Upper lobe of right lung (tissue), 1 donor: Measurements from ENCODE around the gene KRT20. TPM values are rescaled to one million over a fixed set of nuclear protein-coding genes. Genes with fewer than 3 reads are reported as not detected.

Source experiments
- ATAC-seq: fragments of 200-7000 bp; cut with Tn5 transposase; one replicate; pipeline ENCODE4 v1.9.1; 2020; ENCODE audit warnings: mild to moderate bottlenecking, moderate library complexity
- DNase-seq: peaks from one replicate; pipeline ENCODE4 v3.0.0-alpha.2; 2020
- H3K27ac ChIP-seq: fragments of 200-600 bp; one replicate; pipeline ENCODE4 v1.8.0; 2022
- H3K27me3 ChIP-seq: fragments of 200-600 bp; one replicate; pipeline ENCODE4 v1.8.0; 2022; ENCODE audit warnings: mild to moderate bottlenecking
- H3K36me3 ChIP-seq: fragments of 200-600 bp; one replicate; pipeline ENCODE4 v1.8.0; 2022
- H3K4me1 ChIP-seq: fragments of 200-600 bp; one replicate; pipeline ENCODE4 v1.8.0; 2022
- H3K4me3 ChIP-seq: fragments of 200-600 bp; one replicate; pipeline ENCODE4 v1.8.0; 2022; ENCODE audit warnings: mild to moderate bottlenecking
- H3K9me3 ChIP-seq: fragments of 200-600 bp; one replicate; pipeline ENCODE4 v1.8.0; 2022
- intact Hi-C: fragments of 100-400 bp; cut with DNase I; formaldehyde crosslinking; loops from one replicate; pipeline ENCODE4 v1.11.0; 2022
- total RNA-seq: library from RNA; stranded (reverse); fragmentation: NEBNext Ultra II Directional; extraction: Animal tissue kit (Norgen Biotek cat#: 25700); gene quantifications from one replicate; pipeline ENCODE4 v1.2.1, GENCODE V29; 2021
- TF ChIP-seq, protein P1 (sequence below): fragments of 200-600 bp; IDR thresholded peaks from one replicate; pipeline ENCODE4 v1.8.0; 2022; ENCODE audit warnings: antibody characterized with exemption
- donor health status: DM: no; HTN: yes; CAD: no; lungs with severe emphysema.

KRT20 gene
- total RNA-seq, 1 donor from 2014 or later = not detected

DNA sequence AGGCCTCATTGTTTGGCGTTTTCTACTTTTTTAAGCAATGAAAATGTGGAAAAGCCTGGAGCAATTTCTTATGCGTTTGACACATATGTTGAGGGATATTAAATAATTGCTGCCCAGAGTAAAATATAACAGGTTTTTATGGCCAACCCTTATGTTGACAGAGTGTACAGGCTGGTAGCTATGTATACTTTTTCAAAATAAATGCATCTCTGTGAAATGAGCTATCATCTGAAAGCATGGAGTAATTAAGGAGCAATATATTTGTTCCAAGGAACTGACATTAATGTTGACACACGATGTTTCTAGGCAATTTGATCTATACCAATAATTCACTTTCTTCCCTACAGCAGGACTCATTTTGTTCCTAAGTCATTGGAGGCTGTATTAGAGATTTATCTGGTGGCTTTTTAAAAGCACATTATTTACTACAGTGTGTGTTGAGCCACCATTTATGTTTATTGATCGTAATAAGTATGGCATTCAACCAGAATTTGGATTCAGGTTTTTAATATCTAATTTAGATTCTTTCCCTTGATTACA lies 11.9 kb upstream of the KRT20 start:
- H3K27me3 ChIP-seq = no peaks in the 10 kb centered on the region
- ATAC-seq = no peak
- H3K9me3 ChIP-seq = no peaks in the 10 kb centered on the region
- H3K36me3 ChIP-seq = no peaks in the 10 kb centered on the region
- no peaks in the 10 kb centered on the region for H3K4me1 ChIP-seq
- no peak overlapping the region for H3K27ac ChIP-seq
- no peak overlapping the region for H3K4me3 ChIP-seq
- TF ChIP-seq, protein P1, sequence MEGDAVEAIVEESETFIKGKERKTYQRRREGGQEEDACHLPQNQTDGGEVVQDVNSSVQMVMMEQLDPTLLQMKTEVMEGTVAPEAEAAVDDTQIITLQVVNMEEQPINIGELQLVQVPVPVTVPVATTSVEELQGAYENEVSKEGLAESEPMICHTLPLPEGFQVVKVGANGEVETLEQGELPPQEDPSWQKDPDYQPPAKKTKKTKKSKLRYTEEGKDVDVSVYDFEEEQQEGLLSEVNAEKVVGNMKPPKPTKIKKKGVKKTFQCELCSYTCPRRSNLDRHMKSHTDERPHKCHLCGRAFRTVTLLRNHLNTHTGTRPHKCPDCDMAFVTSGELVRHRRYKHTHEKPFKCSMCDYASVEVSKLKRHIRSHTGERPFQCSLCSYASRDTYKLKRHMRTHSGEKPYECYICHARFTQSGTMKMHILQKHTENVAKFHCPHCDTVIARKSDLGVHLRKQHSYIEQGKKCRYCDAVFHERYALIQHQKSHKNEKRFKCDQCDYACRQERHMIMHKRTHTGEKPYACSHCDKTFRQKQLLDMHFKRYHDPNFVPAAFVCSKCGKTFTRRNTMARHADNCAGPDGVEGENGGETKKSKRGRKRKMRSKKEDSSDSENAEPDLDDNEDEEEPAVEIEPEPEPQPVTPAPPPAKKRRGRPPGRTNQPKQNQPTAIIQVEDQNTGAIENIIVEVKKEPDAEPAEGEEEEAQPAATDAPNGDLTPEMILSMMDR = no peak
- intact Hi-C loops = no loop called here
- no peak for DNase-seq

GRCh38 chr17:40895106-40895730 lies 10.2 kb upstream of the KRT20 start:
- intact Hi-C loops = no loop called here
- Histone ChIP-seq H3K36me3 (no peaks in the 10 kb centered on the region), H3K9me3 (no peaks in the 10 kb centered on the region), H3K27me3 (no peaks in the 10 kb centered on the region), H3K27ac (no peak overlapping the region), H3K4me3 (no peak overlapping the region), H3K4me1 (no peaks in the 10 kb centered on the region)
- TF ChIP-seq, protein P1 = no peak
- ATAC-seq (no peak), DNase-seq (no peak)

GRCh38 chr17:40888196-40888720 lies 3.2 kb upstream of the KRT20 start:
- TF ChIP-seq, protein P1 = no peak
- ATAC-seq = no peak
- intact Hi-C loops = no loop called here
- no peak for DNase-seq
- Histone ChIP-seq H3K4me1 (no peaks in the 10 kb centered on the region), H3K36me3 (no peaks in the 10 kb centered on the region), H3K27me3 (peaks cover 18% of the 10 kb centered on the region), H3K4me3 (no peak overlapping the region), H3K9me3 (no peaks in the 10 kb centered on the region), H3K27ac (no peak overlapping the region)

DNA sequence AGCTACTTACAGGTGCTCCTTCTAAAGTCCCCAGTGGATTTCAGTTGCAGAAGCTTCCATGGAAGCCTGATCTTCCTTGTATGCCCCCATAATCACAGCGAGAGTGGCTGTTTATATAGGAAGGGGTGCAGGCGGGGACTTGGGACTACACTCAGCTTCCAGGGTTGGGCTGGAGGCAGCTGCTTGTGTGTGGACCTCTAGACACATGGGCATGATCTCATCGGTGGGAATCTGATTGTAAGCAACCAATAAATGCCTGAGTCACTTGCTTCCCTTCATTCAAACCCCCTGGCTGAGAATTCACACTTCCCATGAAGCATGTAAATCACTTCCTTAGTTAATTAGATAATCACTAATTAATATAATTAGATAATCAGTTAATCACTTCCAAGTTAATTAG lies 1.0 kb upstream of the KRT20 start:
- DNase-seq = no peak
- ATAC-seq = no peak

GRCh38 chr17:40883626-40884334 lies 1.3 kb downstream of the KRT20 start:
- DNase-seq = no peak
- Histone ChIP-seq H3K4me3 (no peak overlapping the region), H3K27me3 (peaks cover 15% of the 10 kb centered on the region), H3K4me1 (no peaks in the 10 kb centered on the region), H3K36me3 (no peaks in the 10 kb centered on the region), H3K9me3 (no peaks in the 10 kb centered on the region), H3K27ac (no peak overlapping the region)
- TF ChIP-seq, protein P1 = no peak
- intact Hi-C loops = no loop called here
- ATAC-seq = no peak

More for the DNA sequence above, 1.0 kb upstream of the KRT20 start:
- Histone ChIP-seq H3K27me3 (peaks cover 18% of the 10 kb centered on the region), H3K4me3 (no peak overlapping the region), H3K36me3 (no peaks in the 10 kb centered on the region), H3K9me3 (no peaks in the 10 kb centered on the region), H3K4me1 (no peaks in the 10 kb centered on the region), H3K27ac (no peak overlapping the region)
- intact Hi-C loops = no loop called here
- TF ChIP-seq, protein P1 = no peak
